HG03469 (cell line): ENCODE results near the gene PSMD14.

Source experiments
- ATAC-seq: cut with Tn5 transposase; IDR thresholded peaks from one replicate; pipeline ENCODE4 v1.9.1; 2021; ENCODE audit warnings: mild to moderate bottlenecking, moderate library complexity, moderate number of reproducible peaks; ENCODE audit not compliant: unreplicated experiment

The PSMD14 gene

DNA sequence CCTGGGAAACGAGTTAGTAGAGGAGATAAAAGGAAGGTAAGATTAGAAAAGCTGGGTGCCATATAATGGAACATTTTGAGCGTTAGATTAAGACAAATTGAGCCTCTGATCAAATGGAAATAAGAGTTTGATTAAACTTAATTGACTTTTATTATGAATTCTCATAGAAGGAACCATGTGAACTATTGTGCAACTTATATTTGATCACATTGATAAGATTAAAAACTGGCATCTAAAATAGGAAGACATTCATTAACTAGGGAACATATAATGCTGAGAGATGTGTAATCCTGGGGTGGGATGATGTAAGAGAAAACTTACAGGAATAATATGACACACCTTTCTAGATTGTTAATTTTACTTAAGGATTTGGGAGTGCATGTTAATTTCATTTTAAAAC is 130.4 kb downstream of the PSMD14 start:
- no peak for ATAC-seq

DNA sequence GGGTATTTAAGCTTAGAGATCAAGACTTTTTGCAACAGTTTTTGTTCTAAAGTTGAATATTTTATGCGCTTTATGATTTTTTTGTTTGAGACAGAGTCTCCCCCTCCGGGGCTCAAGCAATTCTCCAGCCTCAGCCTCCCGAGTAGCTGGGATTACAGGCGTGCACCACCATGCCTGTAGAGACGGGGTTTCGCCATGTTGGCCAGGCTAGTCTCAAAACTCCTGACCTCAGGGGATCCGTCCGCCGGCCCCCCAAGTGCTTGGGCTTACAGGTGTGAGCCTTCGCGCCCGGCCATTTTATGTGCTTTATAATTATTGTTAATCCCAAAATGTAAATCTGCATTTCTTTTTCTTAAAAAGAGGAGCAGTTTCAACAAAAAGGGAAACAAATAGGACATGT is 136.9 kb downstream of the PSMD14 start:
- no peak for ATAC-seq

DNA sequence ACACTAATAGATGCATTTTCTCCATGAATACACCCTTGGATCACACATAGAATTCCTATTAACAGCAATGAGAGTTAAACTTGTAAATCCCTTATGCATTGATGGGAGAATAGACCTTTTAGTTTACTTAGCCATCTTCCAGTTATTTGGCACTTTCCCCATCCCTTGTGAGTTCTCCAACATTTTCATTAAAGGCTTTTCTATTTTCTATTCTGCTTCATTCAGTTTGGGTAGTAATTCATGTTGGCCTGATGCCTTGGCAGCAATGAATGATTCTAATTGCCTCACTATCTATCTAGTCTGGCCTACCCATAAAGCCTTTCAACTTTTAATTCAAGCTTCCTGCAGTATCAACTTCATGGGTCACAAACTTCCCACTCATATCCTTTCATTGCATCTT is 140.2 kb downstream of the PSMD14 start:
- no peak for ATAC-seq
